Measurements from ENCODE around the gene EIF3I.

Gene EIF3I

DNA sequence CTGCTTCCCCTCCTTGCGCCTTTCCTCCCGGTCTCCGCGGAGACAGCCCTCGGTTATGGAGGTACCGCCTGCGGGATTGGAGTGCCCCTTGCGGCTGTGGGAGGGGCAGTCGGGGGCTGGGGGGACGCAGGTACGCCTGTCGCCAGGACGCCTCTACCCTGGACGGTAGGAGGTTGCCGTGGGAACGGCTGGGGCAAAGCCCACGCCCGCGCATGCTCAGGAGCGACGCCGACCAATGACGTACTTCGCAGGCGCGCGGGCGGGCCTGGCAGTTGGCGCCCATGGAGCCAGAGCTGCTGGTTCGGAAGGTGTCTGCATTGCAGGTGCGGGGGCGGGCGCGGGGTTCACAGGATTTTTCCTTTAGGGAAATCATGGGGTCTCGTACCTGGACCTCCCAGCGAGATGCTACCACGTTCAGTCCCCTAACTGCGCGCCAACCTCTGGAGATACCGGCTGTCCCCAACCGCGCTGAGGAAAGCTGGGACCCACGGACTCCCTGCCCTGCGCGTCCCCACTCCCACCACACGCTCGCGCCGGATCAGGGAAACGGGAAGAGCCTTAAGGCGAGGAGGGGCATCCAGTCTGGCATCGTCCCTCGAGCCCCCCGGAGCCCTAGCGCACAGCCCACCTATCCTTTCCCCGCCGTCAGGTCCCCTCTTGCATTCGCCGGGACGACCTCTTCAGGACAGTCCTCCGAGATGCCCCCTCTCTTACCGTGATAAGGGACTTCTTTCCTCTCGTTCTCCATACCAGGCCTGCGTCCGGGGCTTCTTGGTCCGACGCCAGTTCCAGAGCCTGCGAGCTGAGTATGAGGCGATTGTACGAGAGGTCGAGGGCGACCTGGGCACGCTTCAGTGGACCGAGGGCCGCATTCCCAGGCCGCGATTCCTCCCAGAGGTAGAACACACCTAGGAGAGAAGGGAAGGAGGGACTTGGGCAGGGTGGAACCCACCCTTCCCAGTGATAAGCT lies 16.5 kb upstream of the EIF3I start, which contains the start of gene IQCC:
Gene IQCC, plus strand, starts transcription at position 271 of the 970 bp plus-strand sequence. Its CDS starts 11 bp downstream, at position 282.
- TF ChIP-seq, protein P1, sequence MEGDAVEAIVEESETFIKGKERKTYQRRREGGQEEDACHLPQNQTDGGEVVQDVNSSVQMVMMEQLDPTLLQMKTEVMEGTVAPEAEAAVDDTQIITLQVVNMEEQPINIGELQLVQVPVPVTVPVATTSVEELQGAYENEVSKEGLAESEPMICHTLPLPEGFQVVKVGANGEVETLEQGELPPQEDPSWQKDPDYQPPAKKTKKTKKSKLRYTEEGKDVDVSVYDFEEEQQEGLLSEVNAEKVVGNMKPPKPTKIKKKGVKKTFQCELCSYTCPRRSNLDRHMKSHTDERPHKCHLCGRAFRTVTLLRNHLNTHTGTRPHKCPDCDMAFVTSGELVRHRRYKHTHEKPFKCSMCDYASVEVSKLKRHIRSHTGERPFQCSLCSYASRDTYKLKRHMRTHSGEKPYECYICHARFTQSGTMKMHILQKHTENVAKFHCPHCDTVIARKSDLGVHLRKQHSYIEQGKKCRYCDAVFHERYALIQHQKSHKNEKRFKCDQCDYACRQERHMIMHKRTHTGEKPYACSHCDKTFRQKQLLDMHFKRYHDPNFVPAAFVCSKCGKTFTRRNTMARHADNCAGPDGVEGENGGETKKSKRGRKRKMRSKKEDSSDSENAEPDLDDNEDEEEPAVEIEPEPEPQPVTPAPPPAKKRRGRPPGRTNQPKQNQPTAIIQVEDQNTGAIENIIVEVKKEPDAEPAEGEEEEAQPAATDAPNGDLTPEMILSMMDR (IDR thresholded peaks at IDR 0.05; ENCODE audit: borderline replicate concordance, insufficient read depth, low read depth, low read length), result no peak
- peak within 1 kb of the TSS; percentile 83 for H3K4me3 ChIP-seq (ENCODE audit: low read depth, low read length)

DNA sequence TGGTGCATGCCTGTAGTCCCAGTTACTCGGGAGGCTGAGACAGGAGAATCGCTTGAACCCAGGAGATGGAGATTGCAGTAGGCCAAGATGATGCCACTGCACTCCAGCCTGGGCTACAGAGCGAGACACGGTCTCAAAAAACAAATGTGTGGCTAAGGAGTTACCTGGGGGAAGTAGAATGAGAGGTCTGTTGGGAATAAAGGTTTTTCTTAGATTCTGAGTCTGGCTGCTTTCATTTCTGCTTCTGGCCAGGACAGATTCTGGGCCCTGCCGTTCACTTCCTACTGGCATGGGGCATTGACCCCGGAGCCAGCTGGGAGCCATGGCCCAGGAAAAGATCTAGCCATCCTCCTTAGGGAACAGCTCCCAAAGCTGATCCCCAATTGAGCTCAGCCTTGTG lies 13.7 kb upstream of the EIF3I start:
- TF ChIP-seq, protein P1 (IDR thresholded peaks at IDR 0.05; ENCODE audit: borderline replicate concordance, insufficient read depth, low read depth, low read length), result no peak
- no peak overlapping the region for H3K4me3 ChIP-seq (ENCODE audit: low read depth, low read length)

DNA sequence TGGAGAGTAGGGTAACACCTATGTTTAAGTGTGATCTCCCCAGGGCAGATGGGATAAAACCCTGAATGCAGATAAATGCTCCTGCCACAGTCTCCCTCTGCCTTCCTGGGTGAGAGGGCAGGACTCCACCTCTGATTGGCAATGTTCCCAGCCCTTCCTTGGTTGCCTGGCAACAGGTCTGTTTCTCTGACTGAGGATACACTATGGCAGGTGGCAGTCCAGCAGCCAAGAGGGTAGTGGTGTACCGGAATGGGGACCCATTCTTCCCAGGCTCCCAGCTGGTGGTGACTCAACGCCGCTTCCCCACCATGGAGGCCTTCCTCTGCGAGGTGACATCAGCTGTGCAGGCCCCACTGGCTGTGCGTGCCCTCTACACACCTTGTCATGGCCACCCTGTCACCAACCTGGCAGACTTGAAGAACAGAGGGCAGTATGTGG lies 13.3 kb upstream of the EIF3I start, which contains the start of gene DCDC2B:
Gene DCDC2B, plus strand, starts transcription at position 199 of the 438 bp plus-strand sequence. Its CDS starts 5 bp downstream, at position 204.
- TF ChIP-seq, protein P1 (IDR thresholded peaks at IDR 0.05; ENCODE audit: borderline replicate concordance, insufficient read depth, low read depth, low read length), result no peak
- H3K4me3 ChIP-seq (ENCODE audit: low read depth, low read length), result no peak within 1 kb of the TSS

DNA sequence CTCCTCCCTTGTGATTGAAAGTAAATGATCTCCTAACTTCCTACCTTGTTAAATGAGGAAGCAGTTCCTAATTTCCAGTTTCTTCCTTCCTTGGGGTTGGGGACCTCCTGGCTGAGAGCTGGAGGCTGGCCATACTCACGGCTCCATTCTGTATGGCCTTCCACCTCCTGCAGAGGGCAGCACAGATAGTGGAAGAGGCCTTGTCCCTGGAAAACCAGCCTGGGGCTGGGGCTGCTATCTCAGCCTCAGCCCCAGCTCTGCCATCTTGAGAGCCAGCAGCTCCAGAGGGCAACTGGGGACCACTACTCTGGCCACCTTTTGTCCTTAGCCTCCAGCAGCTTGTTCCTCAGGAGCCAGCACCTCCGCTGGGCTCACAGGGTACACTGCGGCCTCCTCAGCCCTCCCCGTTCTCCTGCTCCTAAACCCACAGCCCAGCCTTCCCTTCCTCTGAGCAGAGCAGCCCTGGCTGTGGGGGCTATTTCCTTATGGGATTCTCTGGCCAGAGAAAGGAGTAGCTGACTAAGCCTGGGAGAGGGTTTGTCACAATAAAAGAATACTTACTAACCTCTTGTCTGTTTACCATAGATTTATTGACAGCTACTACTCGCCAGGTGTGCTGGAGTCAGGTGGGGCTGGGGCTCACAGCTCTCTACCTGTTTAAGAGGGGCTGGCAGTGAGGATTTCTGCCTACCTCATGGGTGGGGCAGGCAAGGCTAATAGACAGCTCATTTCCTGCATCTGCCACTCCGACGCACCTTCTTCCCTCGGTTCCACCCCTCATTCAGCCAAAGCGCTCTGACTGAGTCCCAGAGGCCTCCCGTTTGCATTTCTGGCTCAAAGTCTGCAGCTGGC lies 6.4 kb upstream of the EIF3I start:
- TF ChIP-seq, protein P1 (IDR thresholded peaks at IDR 0.05; ENCODE audit: borderline replicate concordance, insufficient read depth, low read depth, low read length), result peak; percentile 86
- no peak overlapping the region for H3K4me3 ChIP-seq (ENCODE audit: low read depth, low read length)

DNA sequence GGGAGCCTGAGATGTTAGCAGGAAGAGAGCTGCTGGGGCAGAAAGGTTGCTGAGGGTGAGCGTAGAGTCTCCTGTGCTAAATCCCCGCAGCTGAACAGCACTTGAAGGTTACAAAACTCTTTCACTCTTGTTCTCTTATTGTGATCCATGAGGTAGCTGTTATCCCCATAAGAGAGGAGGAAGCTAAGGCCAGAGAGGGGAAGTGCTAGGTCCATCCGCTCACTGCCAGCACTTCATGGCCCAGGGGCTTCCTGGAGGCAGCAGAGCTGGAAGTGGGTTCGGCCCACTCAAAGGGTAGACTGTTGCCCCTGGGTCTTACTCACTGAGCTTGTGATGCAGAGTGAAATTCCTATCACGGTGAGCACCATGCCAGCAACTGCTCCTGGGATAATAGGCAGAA lies 5.6 kb upstream of the EIF3I start:
- no peak overlapping the region for H3K4me3 ChIP-seq (ENCODE audit: low read depth, low read length)
- TF ChIP-seq, protein P1 (IDR thresholded peaks at IDR 0.05; ENCODE audit: borderline replicate concordance, insufficient read depth, low read depth, low read length), result no peak

DNA sequence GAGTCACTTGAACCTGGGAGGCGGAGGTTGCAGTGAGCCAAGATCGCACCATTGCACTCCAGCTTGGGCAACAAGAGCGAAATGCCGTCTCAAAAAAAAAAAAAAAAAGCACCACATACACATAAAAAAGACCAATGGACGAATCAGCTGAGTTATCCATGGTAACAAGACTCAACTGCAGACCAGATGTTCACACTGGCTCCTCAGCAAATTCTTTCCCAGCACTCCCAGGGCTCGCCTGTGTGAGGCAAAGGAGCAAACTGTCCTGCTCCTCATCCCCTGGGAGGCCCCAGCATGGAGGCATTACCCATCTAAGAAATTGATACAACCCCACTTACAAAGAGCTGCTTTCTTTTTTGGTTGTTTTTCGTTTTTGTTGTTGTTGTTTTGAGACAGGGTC lies 3.2 kb upstream of the EIF3I start:
- H3K4me3 ChIP-seq (ENCODE audit: low read depth, low read length), result no peak overlapping the region
- TF ChIP-seq, protein P1 (IDR thresholded peaks at IDR 0.05; ENCODE audit: borderline replicate concordance, insufficient read depth, low read depth, low read length), result no peak
